ENCODE measurements around the gene CYP2A6. TPM values are rescaled to one million over a fixed set of nuclear protein-coding genes. Genes with fewer than 3 reads are reported as not detected.
A peak's percentile ranks its signal among the peaks of the same experiment; 100 is the strongest.

CYP2A6 gene
- total and polyA plus RNA-seq, 2 experiments from 2014 or later: 0.39 TPM; not detected in 1

DNA sequence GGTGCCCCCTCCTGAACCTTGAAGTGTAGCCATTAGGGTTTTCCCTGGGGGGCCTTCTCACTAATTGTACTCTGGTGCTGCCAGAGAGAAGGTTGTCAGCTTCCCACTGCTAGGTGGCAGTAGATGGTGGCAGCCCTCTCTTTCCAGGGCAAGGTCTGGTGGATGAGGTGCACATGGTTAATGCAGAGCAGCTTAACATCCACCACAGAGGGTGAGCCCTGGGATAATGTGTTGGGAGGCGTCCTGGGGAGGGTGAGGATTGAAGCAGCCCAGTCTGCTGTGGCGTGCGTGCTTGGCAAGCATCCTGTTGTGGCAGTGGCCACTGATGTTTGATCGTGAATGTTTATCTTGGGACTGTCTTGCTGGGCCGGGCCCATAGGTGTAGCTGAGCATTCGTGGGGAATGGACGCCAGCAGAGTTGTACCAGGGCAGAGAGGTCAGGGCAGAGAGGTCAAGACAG, 45.4 kb downstream of the CYP2A6 start:
- H3K4me1 ChIP-seq (ENCODE audit: insufficient read depth): peaks cover 63% of the 10 kb centered on the region
- Mint-ChIP-seq H3K27ac (peak overlapping the region; percentile 82; the same call in 1 of the 2 replicates), H3K36me3 (ENCODE audit: low read depth) (peaks cover 68% of the 10 kb centered on the region), H3K27me3 (ENCODE audit: insufficient read depth, low read depth, poor library complexity) (peaks cover 46% of the 10 kb centered on the region), H3K4me3 (no peak overlapping the region; the same call in 2 of the 3 replicates), H3K9me3 (no peaks in the 10 kb centered on the region), H3K4me1 (peaks cover 72% of the 10 kb centered on the region)
- H3K9me2 ChIP-seq (ENCODE audit: insufficient read depth): no peaks in the 10 kb centered on the region
- TF ChIP-seq, protein P1, sequence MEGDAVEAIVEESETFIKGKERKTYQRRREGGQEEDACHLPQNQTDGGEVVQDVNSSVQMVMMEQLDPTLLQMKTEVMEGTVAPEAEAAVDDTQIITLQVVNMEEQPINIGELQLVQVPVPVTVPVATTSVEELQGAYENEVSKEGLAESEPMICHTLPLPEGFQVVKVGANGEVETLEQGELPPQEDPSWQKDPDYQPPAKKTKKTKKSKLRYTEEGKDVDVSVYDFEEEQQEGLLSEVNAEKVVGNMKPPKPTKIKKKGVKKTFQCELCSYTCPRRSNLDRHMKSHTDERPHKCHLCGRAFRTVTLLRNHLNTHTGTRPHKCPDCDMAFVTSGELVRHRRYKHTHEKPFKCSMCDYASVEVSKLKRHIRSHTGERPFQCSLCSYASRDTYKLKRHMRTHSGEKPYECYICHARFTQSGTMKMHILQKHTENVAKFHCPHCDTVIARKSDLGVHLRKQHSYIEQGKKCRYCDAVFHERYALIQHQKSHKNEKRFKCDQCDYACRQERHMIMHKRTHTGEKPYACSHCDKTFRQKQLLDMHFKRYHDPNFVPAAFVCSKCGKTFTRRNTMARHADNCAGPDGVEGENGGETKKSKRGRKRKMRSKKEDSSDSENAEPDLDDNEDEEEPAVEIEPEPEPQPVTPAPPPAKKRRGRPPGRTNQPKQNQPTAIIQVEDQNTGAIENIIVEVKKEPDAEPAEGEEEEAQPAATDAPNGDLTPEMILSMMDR (conservative IDR thresholded peaks at IDR 0.05; ENCODE audit: low read depth in 2 of 2): peak in 1 of 2 experiments; percentile 28; a peak in 1 of 4 replicates
- TF ChIP-seq NANOG (IDR thresholded peaks at IDR 0.05; ENCODE audit: borderline replicate concordance): no peak
- peaks cover 60% of the 10 kb centered on the region for H4K20me1 ChIP-seq (replicated peaks; ENCODE audit: insufficient read depth)
- H3K4me3 ChIP-seq: peak overlapping the region; percentile 17; the same call in 1 of the 2 replicates
- H3K36me3 ChIP-seq (ENCODE audit: insufficient read depth): peaks cover 8% of the 10 kb centered on the region; the same call in 1 of the 2 replicates
- peaks cover 77% of the 10 kb centered on the region for H3K79me2 ChIP-seq (replicated peaks; ENCODE audit: insufficient read depth)
- H3K4me2 ChIP-seq: 0 out of 2 replicates have a peak overlapping the region, but pooled peaks have one; percentile 71
- no peaks in the 10 kb centered on the region for H3K27me3 ChIP-seq (ENCODE audit: insufficient read depth)
- ATAC-seq (no peak), DNase-seq (ENCODE audit: low spot score) (no peak)
- H3K27ac ChIP-seq (ENCODE audit: low read depth): peak overlapping the region; percentile 90
- H3F3A ChIP-seq (replicated peaks; ENCODE audit: low read depth): peaks cover 43% of the 10 kb centered on the region
- H2AFZ ChIP-seq: no peak overlapping the region

DNA sequence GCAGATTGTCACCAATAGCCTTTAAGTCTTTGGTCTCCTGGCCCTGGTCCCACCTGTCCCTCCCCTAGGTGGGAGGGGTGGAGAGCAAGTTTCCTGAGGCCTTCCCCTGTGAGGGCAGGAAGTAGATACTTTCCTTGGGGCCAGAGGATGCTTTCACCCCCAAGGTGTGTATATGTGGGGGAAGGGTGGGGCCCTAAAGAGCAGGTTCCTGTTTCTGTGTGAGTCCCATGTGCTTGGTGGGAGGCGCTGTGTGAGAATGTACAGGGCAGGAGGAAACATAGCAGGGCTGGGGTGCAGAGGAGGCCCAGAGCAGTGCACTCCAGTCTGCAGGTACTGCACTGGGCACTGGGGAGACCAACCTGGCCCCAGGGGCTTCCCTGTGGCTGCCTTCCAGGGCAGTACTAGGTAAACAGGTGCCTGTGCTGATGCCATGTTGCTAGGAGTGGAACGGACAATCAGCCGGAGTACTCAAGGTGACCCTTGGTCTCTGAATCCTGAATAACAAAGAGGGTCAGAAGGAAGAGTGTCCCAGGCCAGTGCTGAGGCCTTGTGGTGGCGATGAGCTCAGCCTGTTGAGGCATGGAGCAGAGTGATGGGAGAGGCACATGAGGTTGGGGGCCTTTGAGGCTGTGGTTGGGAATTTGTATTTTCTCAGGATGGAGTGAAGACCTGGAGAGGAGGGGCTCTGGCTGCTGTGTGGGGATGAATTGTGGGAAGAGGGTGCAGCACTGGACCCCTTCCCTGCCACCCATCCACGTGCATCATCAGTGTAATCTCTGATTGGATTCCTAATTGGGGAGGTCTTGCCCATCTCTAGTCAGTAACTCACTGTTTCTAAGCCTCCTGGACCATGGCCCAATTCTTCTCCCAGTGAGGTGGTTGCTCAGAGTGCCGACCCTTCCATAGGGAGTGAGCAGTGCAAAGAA, 46.1 kb downstream of the CYP2A6 start:
- peaks cover 67% of the 10 kb centered on the region for H3K36me3 Mint-ChIP-seq (ENCODE audit: low read depth)
- peaks cover 48% of the 10 kb centered on the region for H3K27me3 Mint-ChIP-seq (ENCODE audit: insufficient read depth, low read depth, poor library complexity)
- peaks cover 8% of the 10 kb centered on the region; the same call in 1 of the 2 replicates for H3K36me3 ChIP-seq (ENCODE audit: insufficient read depth)
- no peak for TF ChIP-seq JUNB (IDR thresholded peaks at IDR 0.05; ENCODE audit: unreplicated experiment)
- TF ChIP-seq NANOG (IDR thresholded peaks at IDR 0.05; ENCODE audit: borderline replicate concordance): no peak
- TF ChIP-seq, protein P1 (conservative IDR thresholded peaks at IDR 0.05; ENCODE audit: low read depth in 2 of 2): no peak
- ATAC-seq (no peak), DNase-seq (ENCODE audit: low spot score) (peak; percentile 56)
- H3K9me3 Mint-ChIP-seq: no peaks in the 10 kb centered on the region
- H3F3A ChIP-seq (replicated peaks; ENCODE audit: low read depth): peaks cover 38% of the 10 kb centered on the region
- H3K79me2 ChIP-seq (replicated peaks; ENCODE audit: insufficient read depth): peaks cover 80% of the 10 kb centered on the region
- no peak overlapping the region for H2AFZ ChIP-seq
- peak overlapping the region; percentile 35 for H3K4me3 ChIP-seq
- H3K27me3 ChIP-seq (ENCODE audit: insufficient read depth): no peaks in the 10 kb centered on the region
- H3K4me1 ChIP-seq (ENCODE audit: insufficient read depth): peaks cover 63% of the 10 kb centered on the region
- H3K4me2 ChIP-seq: peak overlapping the region; percentile 71
- H3K4me3 Mint-ChIP-seq: peak overlapping the region; percentile 39; the same call in 2 of the 3 replicates
- no peaks in the 10 kb centered on the region for H3K9me2 ChIP-seq (ENCODE audit: insufficient read depth)
- peak overlapping the region; percentile 90 for H3K27ac ChIP-seq (ENCODE audit: low read depth)
- peak overlapping the region; percentile 88 for H3K27ac Mint-ChIP-seq
- peaks cover 62% of the 10 kb centered on the region for H4K20me1 ChIP-seq (replicated peaks; ENCODE audit: insufficient read depth)
- peaks cover 69% of the 10 kb centered on the region for H3K4me1 Mint-ChIP-seq

Data from GM23338 (cell line).